NCI-H2107 (cell line): ENCODE data around the gene NUAK1.

Source experiments
- DNase-seq: peaks from one replicate; lab custom pipeline; 2025; lab: John Stamatoyannopoulos, UW

NUAK1 gene

GRCh38 chr12:106062693-106063092 lies 76.1 kb downstream of the NUAK1 start:
- DNase-seq, result no peak

GRCh38 chr12:106058256-106059182 lies 80.2 kb downstream of the NUAK1 start:
- no peak for DNase-seq

GRCh38 chr12:106054049-106054448 lies 84.7 kb downstream of the NUAK1 start:
- no peak for DNase-seq

DNA sequence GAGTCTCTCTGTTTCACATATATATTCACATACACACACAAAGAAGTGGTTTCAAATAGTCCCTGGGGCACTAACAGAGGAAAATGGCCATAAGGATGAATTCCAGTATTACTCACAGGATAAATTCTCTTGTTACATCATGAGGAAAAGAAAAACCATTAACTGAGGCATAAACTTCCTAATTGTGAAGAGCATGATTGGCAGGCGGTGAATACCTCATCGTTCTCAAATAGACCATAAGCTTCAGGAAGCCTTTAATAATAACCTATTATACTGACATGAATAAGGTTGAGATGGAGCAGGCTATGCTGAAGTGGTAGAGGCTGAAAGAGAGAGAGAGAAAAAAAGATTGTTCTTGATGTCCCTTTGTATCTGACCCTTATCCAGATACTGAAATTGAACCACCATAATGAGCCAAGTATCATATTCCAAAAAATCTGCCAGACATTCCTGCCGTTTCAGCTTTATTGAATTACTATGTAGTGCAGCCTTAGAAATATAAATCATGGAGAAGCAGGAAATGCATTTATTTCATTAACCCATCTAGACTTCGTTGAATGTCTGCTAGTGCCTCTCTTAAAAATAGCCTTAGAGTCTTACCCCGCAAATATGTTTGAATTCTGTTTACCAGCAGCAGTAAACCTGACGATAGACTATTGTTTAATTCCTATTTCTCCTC lies 86.8 kb downstream of the NUAK1 start:
- DNase-seq, result no peak

DNA sequence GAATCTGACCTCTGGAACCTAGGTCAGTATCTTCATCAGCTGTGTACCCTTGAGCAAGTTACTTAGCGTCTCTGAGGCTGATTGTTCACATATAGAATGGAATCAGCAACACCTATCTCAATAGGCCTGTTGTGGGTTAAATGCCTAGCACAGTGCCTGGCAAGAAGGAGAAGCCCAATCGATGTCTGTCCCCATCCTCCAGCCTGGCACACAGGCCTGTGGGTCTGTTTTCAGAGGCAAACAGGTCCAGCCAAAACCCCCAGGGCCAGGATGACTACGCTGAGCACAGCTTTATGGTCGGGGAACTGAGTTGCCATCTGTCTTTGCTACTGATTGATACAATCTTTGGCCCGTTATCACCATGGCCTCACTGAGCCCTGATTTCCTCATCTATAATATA lies 89.2 kb downstream of the NUAK1 start:
- DNase-seq, result no peak

DNA sequence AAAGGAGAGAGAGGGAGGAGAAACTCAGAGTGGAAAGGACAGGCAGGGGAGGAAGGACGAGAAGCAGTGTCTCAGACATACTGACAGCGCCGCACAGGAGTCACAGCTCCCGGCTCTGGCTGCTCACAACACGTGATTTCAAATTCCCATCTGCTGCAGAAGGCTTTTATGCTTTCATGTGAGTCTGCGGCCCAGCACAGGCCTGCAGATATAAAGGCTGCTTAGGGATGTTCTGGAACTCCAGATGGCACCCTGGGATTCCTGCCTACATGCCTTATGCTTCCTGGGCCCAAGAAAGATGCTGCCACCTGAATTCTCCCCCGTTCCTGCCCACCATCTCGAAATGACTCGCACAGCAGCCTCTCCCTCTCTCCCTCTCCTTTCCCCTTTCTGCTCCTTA lies 89.6 kb downstream of the NUAK1 start:
- DNase-seq, result no peak

DNA sequence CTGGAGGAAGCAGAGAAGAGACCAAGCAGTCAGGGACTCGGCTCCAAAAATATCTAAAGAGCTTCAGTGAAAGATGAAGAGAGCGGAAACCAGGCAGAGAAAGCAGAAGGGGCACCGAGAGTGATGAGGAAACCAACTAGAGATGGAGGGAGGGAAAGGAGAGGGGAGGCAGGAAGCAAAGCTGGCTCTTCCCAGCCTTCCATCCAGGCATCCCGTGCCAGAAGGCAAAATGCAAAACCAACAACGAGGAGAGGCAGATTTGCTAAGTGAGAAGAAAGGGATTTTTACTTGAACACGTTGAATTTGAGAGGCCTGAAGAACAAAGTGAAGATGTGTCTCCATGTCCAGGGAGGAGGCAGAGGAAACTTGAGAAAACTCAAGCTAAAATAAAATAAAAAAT lies 90.1 kb downstream of the NUAK1 start:
- DNase-seq, result no peak

DNA sequence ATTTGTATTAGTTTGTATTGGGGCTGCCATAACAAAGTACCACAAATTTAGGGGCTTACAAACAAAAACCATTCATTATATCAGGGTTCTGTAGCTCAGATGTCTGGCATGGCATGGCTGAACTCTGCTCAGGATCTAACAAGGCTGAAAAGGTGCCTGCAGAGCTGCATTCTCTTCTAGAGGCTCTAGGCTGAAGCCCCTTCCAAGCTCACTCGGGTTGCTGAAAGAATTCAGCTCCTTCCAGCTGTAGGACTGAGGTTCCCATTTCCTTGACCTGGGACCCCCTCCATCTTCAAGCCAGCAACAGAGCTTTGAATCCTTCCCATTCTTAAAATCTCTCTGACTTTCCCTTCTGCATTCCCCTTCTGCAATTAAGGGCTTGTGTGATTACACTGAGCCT lies 90.7 kb downstream of the NUAK1 start:
- no peak for DNase-seq

GRCh38 chr12:106046947-106047346 lies 91.8 kb downstream of the NUAK1 start:
- no peak for DNase-seq

DNA sequence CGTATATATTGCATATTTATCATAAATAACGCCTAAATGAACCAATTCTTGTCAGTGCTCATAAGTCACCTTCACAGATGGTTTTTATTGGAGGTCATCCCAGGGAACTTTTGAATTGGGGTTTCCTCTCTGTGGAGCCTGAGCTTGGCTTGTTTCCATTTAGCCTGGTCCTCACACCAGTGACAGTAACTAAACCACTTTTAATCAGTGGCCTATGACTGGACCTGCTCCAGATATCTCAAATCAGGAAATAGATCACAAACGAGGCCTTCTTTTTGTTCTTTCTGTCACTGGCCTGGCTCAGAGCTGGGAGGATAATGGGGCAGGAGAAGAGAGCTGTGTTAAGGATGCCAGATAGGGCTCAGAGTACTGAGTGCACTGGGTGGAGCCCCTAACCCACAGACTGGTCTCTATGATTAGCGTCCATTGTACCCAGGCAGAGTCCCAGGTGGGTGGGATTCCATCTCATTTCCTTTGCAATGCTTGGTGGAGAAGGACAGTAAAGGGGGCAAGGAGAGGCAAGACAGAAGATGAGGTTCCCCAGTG lies 92.4 kb downstream of the NUAK1 start:
- DNase-seq, result no peak

GRCh38 chr12:106045251-106045674 lies 93.5 kb downstream of the NUAK1 start:
- no peak for DNase-seq

- no peak for DNase-seq
Observed at GRCh38 chr12:106044773-106045172, 94.0 kb downstream of the NUAK1 start.

GRCh38 chr12:106042037-106042436 lies 96.7 kb downstream of the NUAK1 start:
- no peak for DNase-seq

DNA sequence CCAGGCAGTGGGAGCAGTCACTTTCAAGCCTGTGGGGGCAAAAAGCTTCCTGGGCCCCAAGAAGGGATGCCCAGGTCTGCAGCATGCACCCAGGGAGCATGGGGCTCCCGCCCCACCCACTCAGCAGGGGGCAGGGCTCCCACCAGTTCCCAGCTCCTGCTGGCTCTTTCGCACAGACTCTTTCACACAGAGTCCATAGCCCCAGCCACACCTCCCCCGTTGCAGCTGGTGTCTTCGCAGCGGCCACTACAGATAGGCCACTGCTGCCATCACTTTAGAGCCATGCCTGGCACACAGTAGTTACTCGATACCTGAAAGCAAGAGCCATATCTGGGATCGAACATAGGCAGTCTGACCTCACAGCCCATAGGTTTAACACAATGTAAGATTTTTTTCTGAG lies 98.2 kb downstream of the NUAK1 start:
- DNase-seq, result no peak

GRCh38 chr12:106039646-106040404 lies 98.9 kb downstream of the NUAK1 start:
- no peak for DNase-seq

- DNase-seq, result no peak
Observed at GRCh38 chr12:106039242-106039641, 99.5 kb downstream of the NUAK1 start.

DNA sequence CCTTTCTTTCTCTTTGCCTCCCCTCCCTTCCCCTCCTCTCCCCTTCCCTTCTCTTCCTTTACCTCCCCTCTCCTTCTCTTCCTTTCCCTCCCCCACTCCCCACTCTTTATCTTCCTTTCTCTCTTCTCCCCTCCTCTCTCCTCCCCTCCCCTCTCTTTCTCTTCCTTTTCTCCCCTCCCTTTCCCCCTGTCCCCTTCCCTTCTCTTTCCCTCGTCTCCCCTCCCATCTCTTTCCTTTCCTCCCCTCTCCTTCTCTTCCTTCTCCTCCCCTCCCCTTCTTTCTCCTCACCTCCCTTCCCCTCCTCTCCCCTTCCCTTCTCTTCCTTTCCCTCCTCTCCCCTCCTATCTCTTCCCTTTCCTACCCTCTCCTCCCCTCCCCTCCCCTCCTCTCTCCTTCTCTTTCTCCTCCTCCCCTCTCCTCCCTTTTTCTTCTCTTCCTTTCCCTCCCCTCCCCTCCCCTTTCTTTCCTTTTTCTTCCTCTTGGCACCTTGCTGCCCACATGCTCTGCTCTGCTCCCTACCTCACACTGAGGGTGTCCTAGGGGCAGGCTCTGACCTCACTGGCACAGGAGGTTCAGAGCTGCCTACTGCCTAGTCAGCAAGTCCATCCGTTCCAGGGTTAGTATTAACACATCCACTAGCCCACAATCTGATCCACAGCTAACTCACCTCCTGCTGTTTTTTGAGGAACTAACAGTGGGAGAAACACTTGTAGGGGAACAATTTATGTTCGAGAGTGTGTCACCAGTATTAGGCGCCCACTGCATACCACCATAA lies 101.0 kb downstream of the NUAK1 start:
- no peak for DNase-seq

- no peak for DNase-seq
Observed at GRCh38 chr12:106035421-106035820, 103.3 kb downstream of the NUAK1 start.

- no peak for DNase-seq
Observed at GRCh38 chr12:106034316-106034715, 104.4 kb downstream of the NUAK1 start.

DNA sequence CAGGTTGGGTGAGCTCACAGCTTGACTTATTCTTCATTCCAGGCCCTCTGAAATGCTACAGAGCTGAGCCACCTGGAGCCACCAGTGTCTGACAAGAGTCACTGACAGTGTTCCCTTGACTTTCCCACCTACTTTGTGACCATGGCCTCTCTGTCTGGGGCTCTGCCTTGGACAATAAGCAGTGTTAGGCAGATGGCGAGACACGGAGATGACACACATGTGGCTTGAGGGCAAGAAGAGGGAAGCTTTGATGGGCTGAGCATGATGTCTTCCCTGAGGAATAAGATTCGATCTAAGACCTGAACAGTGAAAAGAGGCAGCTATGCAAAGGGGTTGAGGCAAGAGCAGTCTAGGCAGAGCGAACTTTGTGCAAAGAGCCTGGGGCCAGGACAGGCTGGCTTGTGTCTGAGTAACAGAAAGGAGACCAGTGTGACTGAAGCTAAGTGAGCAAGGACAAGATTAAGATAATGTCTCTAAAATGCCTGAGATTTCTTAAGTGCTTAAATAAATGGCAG lies 105.5 kb downstream of the NUAK1 start:
- no peak for DNase-seq

- DNase-seq, result no peak
Observed at GRCh38 chr12:106032623-106032925, 106.2 kb downstream of the NUAK1 start.
